Thyroid gland (tissue), 4 donors: ENCODE results near the gene CPLX1.

Source experiments
- POLR2A ChIP-seq, 2 donors: fragments of 450-650 bp; IDR thresholded peaks; one replicate each; pipeline ENCODE4 v1.6.1; 2017; ENCODE audit warnings: antibody characterized with exemption in 2 of 2, mild to moderate bottlenecking in 2 of 2, moderate library complexity in 1 of 2
- TF ChIP-seq, protein P1 (sequence below), 6 experiments: fragments of 200-600 bp in 3 of 6; fragments of 450-650 bp in 3 of 6; sonication (generic) in 3 of 6; IDR thresholded peaks; one replicate each; pipeline ENCODE4 v1.5.1; 2016 to 2019; ENCODE audit warnings: antibody characterized with exemption in 6 of 6, mild to moderate bottlenecking in 2 of 6, inconsistent platforms in 1 of 6, moderate library complexity in 1 of 6

DNA sequence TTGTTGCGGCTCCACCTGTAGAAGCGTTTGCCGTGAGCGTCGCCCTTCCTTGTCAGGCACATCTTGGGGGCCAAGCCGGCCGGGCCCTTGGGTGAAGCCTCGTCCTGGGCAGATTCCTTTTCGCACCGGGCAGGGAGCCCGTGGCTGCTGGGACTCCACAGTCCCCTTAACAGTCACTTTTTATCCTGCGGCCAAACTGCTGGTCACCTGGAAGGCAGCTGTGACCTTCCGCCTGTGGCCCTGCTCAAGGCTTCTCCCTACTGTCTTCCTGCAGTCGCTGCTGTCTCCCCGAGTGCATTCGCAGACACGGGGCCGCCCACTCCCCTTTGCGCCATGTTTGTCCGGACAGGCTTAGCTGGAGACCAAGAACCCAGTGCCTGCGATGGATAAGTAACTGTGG is 65.3 kb downstream of the CPLX1 start:
- TF ChIP-seq, protein P1, sequence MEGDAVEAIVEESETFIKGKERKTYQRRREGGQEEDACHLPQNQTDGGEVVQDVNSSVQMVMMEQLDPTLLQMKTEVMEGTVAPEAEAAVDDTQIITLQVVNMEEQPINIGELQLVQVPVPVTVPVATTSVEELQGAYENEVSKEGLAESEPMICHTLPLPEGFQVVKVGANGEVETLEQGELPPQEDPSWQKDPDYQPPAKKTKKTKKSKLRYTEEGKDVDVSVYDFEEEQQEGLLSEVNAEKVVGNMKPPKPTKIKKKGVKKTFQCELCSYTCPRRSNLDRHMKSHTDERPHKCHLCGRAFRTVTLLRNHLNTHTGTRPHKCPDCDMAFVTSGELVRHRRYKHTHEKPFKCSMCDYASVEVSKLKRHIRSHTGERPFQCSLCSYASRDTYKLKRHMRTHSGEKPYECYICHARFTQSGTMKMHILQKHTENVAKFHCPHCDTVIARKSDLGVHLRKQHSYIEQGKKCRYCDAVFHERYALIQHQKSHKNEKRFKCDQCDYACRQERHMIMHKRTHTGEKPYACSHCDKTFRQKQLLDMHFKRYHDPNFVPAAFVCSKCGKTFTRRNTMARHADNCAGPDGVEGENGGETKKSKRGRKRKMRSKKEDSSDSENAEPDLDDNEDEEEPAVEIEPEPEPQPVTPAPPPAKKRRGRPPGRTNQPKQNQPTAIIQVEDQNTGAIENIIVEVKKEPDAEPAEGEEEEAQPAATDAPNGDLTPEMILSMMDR (IDR thresholded peaks at IDR 0.05): no peak
- TF ChIP-seq POLR2A (IDR thresholded peaks at IDR 0.05): no peak
